ENCODE data around the gene CNTNAP4.

Gene CNTNAP4

DNA sequence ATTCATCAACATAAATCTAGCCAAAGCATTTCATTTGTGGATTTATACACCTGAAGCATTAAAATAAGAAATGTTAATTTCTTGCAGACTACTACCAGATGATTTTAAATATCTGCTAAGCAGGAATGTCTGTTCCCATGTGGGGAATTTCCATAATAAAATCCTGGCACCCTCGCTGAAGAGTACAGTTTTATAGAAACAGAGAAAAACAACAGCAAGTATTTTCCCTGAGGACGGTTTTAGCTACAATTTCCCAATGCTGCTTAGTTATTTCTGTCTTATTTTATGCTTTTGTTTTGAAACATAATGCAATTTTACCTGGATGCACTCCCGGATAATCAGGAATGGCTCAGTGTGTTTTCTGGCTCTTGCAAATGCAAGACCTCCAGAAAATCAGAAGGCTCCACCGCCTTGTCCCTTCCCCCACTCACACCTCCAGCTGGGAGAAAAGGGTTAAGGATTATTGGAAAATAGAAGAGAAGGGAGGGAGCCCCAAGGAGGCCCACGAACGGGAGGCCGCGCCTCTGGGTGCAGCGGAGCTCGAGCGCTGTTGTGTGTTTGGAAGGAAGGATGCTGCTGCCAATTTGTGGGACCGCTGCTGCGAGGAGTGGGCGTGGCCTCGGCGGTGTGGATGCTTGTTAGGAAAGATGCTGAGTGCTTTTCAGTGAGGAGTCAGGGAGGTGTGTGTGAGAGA is at the start of gene CNTNAP4:
Gene CNTNAP4 (plus strand): TSS at position 657 of the 694 bp plus-strand sequence. CDS start 262 bp downstream, outside the sequence.
- no peak for DNase-seq

DNA sequence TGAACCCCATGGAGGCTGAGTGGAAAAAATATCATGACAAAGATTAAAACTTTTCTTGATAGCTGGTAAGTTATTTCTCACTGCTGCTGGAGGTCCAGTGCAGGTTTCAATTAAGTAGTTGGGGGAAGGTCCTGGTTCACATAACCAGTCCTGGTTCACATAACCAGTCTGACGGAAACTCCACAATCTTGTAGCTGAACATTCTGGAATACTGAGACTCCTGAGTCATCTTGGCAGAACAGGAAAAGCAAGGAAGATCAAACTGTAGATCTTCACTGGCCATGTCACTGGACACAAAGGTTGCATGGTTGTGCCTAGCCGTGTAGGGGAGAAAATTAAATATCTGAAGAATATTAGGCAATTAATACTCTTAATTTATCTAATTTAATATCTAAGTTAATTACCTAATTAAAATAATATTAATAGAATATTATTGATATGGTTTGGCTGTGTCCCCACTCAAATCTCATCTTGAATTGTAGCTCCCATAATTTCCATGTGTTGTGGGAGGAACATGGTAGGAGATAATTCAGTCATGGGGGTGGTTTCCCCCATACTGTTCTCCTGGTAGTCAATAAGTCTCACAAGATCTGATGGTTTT is 48.6 kb upstream of the CNTNAP4 start:
- no peak for DNase-seq

DNA sequence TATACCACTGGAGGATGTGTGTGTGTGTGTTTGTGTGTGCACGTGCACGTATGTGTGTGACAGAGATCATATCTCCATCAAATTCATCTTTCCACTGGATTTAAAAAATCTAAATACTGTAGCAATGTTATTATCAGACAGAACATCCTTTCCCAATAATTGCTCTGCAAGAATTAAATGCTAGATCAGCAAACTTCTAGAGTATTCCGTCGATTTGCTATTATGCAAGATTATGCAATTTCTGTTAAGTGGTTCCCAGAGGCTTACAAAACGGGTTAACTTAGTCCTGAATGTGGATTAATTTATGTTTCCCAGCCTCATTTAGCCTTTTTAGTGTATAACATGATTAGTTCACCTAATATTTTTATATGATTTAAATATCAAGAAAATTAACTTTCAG is 44.5 kb upstream of the CNTNAP4 start:
- DNase-seq: no peak

DNA sequence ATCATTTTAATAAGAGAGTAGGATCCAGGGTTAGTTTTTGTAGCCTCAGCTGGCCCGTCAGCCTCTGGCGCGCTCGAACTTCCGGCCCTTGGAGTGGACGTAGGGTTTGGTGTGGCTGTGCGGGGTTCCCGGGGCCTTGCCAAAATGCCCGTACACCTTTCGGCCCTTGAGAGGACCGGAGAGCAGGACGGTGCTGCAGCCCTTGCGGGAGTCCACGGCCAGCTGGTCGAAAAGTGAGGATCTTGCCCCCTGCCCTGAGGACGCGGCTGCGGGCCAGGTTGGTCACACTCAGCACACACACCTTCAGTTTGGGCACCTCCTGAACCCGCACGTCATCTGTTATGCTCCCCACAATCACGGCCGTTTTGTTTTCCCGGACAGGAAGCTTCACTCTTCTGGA is 42.2 kb upstream of the CNTNAP4 start:
- no peak for DNase-seq

DNA sequence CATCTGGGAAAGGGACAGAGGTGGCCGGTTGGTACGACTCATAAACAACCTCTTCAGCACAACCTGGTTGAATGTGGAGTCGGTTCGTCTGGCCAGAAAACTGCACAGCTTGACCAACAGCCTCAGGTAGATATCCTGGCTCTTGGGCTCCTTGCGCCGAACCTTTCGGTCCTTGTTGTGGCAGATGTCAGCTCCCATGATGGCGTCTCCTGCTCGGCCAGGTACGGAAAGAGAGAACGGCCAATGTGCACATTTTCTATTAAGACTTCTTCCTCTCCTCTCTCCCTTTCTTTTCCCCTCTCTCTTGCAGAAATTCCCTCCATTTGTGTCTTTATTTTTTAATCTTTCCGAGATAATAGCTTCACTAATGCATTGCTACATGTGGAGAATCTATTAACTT is 41.8 kb upstream of the CNTNAP4 start:
- no peak for DNase-seq

DNA sequence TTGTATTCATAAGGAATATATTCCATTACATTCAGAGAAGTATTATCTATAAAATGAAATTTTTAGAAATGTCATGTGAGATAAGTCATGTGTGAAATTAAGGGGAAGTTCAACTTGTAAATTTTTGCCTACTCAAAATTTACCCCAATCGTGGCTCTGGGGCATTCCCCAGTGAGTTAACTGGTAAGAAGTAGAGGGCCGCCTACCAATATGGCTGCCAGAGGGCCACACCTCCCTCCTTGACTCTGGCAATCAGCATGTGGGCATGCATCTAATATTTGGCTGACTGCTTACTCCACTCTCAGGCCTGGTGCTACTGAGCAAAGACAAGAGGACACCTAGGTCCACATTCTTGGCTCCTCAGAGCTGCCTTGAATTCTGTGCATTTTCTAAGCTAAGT is 39.7 kb upstream of the CNTNAP4 start:
- no peak for DNase-seq

DNA sequence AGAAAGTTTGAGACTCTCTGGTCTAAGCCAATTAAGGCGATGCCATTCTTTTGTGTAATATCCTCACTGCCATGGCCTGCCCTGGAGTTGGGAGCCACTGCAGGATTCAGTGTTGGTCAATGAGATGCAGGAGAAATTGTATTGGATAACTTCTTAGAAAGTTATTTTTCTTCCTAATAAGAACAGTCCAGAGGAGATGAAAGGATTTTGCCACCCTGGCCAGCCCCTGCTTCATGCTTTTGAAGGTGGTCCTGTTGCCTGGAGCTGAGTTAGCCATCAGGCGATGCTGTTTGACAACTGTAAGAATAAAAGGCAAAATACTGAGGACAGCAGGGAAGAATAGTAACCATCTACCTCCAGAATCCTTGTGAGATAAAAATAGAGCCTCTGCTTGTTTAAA is 35.4 kb upstream of the CNTNAP4 start:
- DNase-seq: no peak

DNA sequence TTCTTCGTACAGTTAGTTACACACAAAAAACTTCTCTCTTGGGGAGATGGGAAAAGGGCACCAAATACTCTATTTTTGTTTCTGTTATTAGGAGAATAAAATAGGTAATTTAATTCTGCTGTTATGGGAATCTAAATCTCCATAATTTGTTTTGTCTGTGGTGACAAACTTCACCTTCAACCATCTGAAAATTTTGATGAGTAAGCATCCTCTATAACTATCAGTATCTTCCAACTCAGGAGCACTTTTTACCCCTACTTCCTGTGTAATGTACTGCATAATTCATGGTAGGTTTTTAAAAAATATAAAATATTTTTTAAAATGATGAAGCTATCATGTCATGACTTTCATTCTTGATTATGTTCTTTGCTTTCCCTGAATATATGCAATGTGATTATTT is 33.6 kb upstream of the CNTNAP4 start:
- DNase-seq: no peak

DNA sequence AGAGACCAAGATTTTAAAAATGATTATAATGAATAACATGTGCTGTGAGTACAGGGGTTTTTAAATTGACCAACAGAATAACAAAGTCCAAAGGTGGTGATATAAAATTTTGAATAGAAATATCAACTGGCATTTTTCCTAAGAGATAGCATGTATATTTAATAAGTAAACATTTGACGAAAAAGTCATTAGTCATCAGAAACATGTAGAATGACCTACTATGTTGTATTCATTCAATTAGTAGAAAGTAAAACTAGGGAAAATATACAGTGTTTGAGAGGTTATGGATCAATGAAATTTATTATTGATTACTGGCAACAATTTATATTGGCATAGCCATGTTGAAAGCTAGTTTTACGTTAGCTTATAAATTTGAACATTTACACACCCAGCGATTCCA is 30.6 kb upstream of the CNTNAP4 start:
- no peak for DNase-seq

DNA sequence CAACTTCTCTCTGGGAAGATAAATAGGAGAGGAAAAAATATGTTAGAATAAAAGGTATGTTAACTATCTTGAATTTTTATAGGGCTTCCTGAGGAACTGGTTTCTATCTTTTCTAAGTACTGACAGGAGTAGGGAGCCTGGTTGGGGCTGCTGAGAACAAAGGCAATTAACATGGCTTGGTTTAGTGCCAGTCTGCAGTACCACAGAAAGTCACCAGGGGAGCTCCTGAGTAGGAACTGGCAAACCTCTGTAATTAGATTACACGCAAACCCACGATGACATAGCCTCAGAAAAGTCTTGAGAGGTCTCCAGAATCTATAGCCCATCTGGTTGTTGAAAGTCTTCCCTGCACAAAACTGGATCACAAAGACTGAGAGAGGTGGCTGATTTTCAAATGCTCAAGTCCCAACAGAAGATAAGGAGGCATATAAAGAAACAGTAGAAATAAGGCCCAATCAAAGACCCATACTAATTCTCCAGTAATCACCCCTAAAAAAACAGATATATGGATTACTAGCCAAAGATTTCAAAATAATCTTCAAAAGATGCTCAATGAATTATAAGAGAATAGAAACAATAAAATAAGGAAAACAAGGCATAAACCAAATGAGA is 11.7 kb upstream of the CNTNAP4 start:
- peak; percentile 33 to 42 for DNase-seq

DNA sequence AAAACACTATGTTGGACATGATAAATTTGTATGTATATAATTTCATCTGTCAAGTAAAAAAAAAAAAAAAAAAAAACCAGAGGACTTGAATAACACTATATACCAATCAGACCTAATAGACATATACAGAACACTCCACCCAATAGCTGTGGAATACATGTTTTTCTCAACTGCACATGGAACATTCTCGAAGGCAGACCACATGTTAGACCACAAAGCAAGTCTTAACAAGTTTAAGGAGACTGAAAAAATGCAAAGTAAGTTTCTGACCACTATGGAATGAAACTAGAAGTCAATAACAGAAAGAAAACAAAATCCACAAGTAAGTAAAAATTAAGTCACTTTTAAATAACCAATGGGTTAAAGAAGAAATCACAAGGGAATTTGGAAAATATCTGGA is 8.4 kb upstream of the CNTNAP4 start:
- no peak for DNase-seq

DNA sequence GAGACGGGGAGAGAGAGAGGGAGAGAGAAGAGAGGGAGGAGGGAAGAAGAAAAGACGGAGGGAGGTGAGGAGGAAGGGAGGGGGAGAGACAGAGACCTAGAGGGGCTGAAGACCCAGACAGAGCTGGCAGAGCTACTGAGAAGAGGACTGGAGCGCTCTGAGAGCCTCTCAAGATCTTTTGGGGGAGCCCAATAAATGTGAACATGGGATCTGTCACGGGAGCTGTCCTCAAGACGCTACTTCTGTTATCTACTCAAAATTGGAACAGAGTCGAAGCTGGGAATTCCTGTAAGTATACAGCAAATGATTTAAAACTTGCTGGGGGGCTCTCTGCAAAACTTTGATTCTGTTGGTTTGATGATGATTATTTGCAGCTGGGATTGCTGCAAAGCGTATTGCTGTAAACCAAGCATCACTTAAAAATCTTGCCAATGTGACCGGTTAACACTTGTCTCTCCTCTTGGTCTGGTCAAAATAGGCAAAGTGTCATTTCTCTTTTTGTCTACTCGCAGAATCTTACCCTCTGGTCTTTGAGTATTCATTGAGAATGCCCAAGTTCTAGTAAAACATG is 344 bp downstream of the CNTNAP4 start:
- DNase-seq: no peak

DNA sequence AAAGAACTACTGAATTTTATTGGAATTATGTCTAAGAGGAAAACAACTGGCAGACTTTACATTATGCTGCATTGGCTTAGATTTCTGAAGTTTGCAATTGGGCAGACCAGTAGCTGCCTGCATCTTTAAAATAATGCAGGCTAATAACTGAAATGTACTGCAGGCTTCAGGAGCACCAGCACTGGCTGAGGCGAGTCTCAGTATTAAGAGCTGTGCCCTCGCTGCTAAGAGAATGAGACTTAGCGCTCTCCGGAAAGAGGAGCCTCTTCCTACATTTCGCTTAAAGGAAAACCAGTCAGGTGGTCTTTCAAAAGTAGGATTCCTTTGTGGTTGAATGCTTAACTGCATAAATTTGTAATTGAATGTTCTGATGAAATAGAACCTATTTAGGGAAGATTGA is 885 bp downstream of the CNTNAP4 start:
- no peak for DNase-seq

DNA sequence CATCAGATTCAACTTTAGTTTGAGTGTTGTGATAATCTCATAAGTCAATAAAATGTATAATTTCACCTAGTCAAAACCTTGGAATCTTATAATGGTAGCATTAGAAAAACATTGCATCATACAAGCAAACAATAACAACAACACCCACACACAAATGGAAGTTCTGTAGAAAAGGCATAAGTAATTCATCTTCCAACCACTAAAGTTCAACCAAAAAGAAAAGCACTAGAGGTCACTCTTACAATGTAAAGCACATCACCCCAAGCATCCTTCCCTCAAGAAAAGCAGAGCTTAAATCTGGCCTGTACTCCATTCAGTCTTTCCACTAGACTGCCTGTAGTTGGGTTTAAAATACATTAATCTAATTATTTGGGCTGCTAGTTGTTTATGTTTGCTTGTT is 1.8 kb downstream of the CNTNAP4 start:
- no peak for DNase-seq

DNA sequence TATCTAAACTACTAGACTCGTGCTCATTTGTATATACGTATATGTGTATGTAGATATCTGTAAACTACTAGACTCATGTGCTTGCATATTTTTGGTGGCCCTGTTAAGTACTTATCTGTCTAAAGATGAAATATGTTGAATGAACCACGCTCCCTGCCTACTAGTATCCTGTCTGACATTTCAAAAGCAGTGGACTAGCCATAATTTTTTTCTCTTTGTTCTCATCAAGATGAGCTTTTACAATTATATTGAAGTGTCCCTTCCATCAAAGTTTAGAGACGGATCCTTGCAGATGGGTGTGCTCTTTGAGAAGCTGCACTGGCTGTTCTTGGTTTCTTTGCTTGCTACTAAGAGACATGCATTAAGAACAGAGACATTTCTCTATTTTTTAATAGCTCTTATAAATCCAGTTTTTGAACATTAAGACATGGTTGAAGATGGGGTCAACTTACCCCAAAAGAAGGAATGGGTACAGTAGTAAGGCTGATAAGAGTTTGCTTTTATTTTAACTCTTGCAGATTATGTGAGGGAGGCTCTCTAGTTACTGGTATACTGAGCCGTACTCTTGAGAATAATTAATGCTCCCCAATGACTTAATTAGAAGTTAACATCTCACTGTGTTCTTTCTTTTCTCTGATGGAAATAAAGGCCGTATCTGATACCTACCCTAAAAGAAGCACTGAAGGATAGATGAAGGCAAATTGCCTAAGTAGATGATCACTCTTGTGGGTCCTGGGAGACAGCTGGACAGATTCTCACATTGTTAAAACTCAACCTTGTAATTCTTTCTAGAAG is 3.4 kb downstream of the CNTNAP4 start:
- DNase-seq: no peak

DNA sequence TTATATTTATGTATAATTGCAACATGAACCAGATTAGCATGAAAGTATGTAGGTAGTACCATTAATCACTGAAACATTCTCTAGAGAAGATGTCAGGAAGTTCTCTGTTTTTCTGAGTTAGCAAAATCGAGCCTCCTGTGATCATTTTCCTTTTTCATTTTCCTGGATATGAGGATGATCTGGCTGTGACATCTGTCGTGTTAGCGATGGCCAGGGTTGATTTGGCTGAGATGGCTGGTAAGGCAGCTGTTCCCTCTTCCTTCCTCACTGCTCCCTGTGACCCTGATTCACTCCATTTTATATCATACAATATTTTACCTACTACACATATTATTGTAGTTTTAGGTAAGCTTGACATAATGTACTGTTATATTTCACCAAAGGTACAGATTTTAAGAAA is 10.3 kb downstream of the CNTNAP4 start:
- no peak for DNase-seq

DNA sequence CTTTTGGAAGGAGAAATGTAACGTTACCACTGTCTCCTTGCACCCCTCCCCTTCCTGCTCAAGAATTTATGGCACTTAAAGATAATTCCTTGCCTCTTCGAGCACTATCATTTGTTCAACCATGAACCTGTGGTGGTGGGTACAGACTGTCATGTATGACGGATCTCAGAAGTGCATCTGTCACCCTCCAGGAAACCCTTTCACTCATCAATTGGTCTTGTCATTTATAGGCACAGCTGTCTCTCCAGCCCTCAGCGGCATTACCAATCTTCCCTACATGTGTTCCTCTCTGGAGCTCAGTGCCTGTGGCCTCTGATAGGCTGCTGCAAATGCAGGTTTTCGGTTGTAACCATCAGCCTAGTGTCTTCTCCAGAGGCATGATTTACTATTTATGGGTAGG is 15.0 kb downstream of the CNTNAP4 start:
- DNase-seq: no peak

DNA sequence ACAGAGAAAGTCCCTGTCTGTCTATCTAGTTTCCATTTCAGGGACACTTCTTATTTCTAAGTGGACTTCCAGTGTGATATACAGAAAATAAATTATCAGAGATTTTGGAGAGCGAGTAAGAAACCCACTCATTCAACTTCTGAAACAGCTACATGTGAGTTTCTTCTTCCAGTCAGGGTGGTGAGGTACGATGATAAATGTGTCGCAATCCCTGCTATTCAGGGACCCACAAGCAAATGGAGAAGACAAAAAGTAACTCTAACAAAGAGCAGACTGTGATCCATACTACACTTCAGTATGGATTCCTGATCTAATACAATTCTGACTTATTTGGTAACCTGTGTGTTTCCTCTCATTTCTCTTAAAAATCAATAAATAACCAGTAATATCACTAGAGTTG is 16.8 kb downstream of the CNTNAP4 start:
- DNase-seq: no peak

DNA sequence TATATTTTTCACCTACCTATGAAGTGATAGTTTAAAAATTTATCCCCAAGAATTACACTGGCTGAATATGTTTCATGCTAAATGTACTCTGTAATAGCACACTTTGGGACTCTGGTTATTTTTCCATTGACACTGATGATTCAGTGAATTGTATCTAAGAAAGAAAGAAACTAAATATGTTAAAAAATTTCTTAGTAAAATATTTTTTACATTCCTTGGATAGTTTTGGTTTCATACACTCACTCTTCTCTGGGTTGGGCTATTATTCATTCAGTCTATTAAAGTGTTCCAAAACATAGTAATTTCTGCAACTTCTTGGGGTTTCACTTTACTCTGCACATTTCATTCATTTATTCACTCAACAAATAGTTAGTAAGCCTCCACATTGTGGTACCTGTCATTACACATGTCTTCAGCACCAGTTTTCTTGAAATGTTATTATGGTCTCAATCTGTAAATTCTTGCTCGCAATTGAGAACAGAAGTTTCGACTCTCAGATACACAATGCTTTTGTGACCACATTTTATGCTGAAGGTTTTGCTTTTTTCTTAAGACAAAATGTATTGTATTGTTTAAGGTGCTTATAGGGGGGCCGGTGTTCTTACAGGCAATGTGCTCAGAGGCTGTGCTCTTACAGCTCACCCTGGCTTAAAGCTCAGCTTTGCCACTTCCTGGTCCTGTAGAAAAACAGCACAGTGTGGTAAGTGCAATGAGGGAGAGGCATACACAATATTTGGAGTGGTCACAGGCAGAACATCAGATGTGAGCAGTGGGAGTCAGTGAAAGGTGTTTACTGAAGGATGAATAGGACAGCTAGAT is 17.4 kb downstream of the CNTNAP4 start:
- DNase-seq: no peak

DNA sequence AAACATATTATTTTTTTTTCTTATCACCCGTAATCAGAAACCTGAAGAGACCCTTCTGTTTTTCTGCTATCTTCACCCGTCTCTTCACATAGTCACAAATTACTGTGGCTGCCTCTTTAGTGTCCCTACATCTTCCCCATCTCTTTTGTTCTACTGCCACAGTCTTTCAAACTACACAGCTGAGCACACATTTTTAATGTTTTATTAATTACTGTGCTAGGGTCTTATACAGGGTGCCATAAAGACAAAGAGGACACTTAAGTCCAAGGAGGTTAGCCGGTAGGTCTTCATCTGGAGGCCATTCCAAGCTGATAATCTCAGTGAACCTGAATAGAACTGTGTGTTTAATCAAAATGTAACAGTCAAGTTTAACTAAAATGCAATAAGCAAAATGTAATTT is 20.7 kb downstream of the CNTNAP4 start:
- no peak for DNase-seq

DNA sequence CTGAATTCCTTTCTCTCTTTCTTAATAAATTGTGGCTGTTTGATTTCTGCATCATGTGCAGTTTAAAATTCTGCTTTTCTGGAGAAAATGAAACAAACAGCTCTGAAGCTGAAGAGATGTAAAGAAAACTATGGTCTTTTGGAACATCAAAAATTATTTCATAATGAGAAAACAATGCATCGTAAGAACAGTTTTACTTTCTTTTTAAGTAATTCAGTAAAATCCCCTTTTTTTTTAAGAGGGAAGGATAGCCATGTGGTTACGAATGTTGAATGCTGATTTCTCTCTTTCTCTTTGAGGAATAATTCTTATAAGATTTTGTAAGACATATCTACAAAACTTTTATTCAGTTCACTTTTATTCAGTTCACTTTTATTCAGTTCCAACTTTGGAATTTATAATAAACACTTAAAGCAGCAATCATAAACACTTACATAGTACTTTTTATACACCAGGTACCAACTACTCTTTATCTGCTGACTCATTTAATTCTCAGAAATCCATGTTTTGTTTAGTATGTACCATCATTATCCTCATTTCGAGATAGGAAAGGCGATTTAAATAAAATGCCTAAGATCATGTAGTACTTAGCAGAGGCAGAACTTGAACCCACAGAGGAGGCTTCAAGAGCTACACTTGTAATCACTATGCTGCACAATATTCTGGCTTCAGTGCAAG is 26.6 kb downstream of the CNTNAP4 start:
- DNase-seq: no peak

Measured in activated T-cell treated with anti-CD3 and anti-CD28 coated beads, Interleukin-2, amount 50 U/mL, for 48 hours (primary cell).